Measurements from ENCODE around the gene SMPD1.

SMPD1 gene

GRCh38 chr11:6365659-6366058, 24.6 kb upstream of the SMPD1 start:
- no peak for DNase-seq (ENCODE audit: low spot score)
- TF ChIP-seq CTCF (IDR thresholded peaks at IDR 0.05; ENCODE audit: borderline replicate concordance, control extremely low read depth, extremely low read depth, insufficient read depth, missing control alignments) = no peak
- in situ Hi-C loops (cut with MboI; ENCODE audit: low sequenced_read_pairs, unreplicated experiment) = no loop called here

GRCh38 chr11:6371825-6372224, 18.4 kb upstream of the SMPD1 start:
- in situ Hi-C loops (cut with MboI; ENCODE audit: low sequenced_read_pairs, unreplicated experiment) = no loop called here
- no peak for TF ChIP-seq CTCF (IDR thresholded peaks at IDR 0.05; ENCODE audit: borderline replicate concordance, control extremely low read depth, extremely low read depth, insufficient read depth, missing control alignments)
- no peak for DNase-seq (ENCODE audit: low spot score)

- TF ChIP-seq CTCF (IDR thresholded peaks at IDR 0.05; ENCODE audit: borderline replicate concordance, control extremely low read depth, extremely low read depth, insufficient read depth, missing control alignments) = no peak
- no peak for DNase-seq (ENCODE audit: low spot score)
- in situ Hi-C loops (cut with MboI; ENCODE audit: low sequenced_read_pairs, unreplicated experiment) = no loop called here
Measured at GRCh38 chr11:6377902-6378639, 12.2 kb upstream of the SMPD1 start.

- no peak for DNase-seq (ENCODE audit: low spot score)
- TF ChIP-seq CTCF (IDR thresholded peaks at IDR 0.05; ENCODE audit: borderline replicate concordance, control extremely low read depth, extremely low read depth, insufficient read depth, missing control alignments) = no peak
- in situ Hi-C loops (cut with MboI; ENCODE audit: low sequenced_read_pairs, unreplicated experiment) = no loop called here
Measured at GRCh38 chr11:6378640-6378989, 11.7 kb upstream of the SMPD1 start.

GRCh38 chr11:6385046-6385777, 5.1 kb upstream of the SMPD1 start:
- in situ Hi-C loops (cut with MboI; ENCODE audit: low sequenced_read_pairs, unreplicated experiment) = no loop called here
- TF ChIP-seq CTCF (IDR thresholded peaks at IDR 0.05; ENCODE audit: borderline replicate concordance, control extremely low read depth, extremely low read depth, insufficient read depth, missing control alignments) = no peak
- no peak for DNase-seq (ENCODE audit: low spot score)

GRCh38 chr11:6387811-6388599, 2.3 kb upstream of the SMPD1 start:
- TF ChIP-seq CTCF (IDR thresholded peaks at IDR 0.05; ENCODE audit: borderline replicate concordance, control extremely low read depth, extremely low read depth, insufficient read depth, missing control alignments) = no peak
- in situ Hi-C loops (cut with MboI; ENCODE audit: low sequenced_read_pairs, unreplicated experiment) = no loop called here
- no peak for DNase-seq (ENCODE audit: low spot score)

Data from GM13976 (cell line).